Measurements from ENCODE around the gene YEATS2.
"Not testable (repeated sequence)": the region's sequence is repeated elsewhere in the genome, so short reads cannot be mapped to it uniquely, and the experiment has no call there.

The YEATS2 gene

GRCh38 chr3:183779896-183780465 lies 82.4 kb downstream of the YEATS2 start:
- no peak for DNase-seq

GRCh38 chr3:183781246-183781645 lies 83.6 kb downstream of the YEATS2 start:
- DNase-seq: no peak

- DNase-seq: no peak
Observed at GRCh38 chr3:183782576-183783276, 85.1 kb downstream of the YEATS2 start.

GRCh38 chr3:183784503-183784902 lies 86.9 kb downstream of the YEATS2 start:
- not testable (repeated sequence) for DNase-seq

GRCh38 chr3:183789826-183790225 lies 92.2 kb downstream of the YEATS2 start:
- DNase-seq: no peak

GRCh38 chr3:183790700-183791099 lies 93.1 kb downstream of the YEATS2 start:
- no peak for DNase-seq

GRCh38 chr3:183792976-183793375 lies 95.4 kb downstream of the YEATS2 start:
- DNase-seq: no peak

- DNase-seq: no peak
Observed at GRCh38 chr3:183794452-183794851, 96.9 kb downstream of the YEATS2 start.

- no peak for DNase-seq
Observed at GRCh38 chr3:183796372-183796771, 98.8 kb downstream of the YEATS2 start.

GRCh38 chr3:183797996-183798395 lies 100.4 kb downstream of the YEATS2 start:
- DNase-seq: no peak

- DNase-seq: no peak
Observed at GRCh38 chr3:183799461-183799860, 101.9 kb downstream of the YEATS2 start.

GRCh38 chr3:183800243-183800863 lies 102.8 kb downstream of the YEATS2 start:
- DNase-seq: no peak

GRCh38 chr3:183801601-183802000 lies 104.0 kb downstream of the YEATS2 start:
- DNase-seq: no peak

GRCh38 chr3:183802989-183803388 lies 105.4 kb downstream of the YEATS2 start:
- no peak for DNase-seq

GRCh38 chr3:183807209-183807728 lies 109.7 kb downstream of the YEATS2 start:
- DNase-seq: no peak

- DNase-seq: no peak
Observed at GRCh38 chr3:183807881-183808280, 110.3 kb downstream of the YEATS2 start.

- no peak for DNase-seq
Observed at GRCh38 chr3:183808355-183808754, 110.8 kb downstream of the YEATS2 start.

GRCh38 chr3:183809270-183809669 lies 111.7 kb downstream of the YEATS2 start:
- no peak for DNase-seq

- no peak for DNase-seq
Observed at GRCh38 chr3:183810643-183811594, 113.3 kb downstream of the YEATS2 start.

GRCh38 chr3:183811638-183812037 lies 114.0 kb downstream of the YEATS2 start:
- no peak for DNase-seq

- no peak for DNase-seq
Observed at GRCh38 chr3:183812761-183813445, 115.3 kb downstream of the YEATS2 start.

GRCh38 chr3:183814240-183814639 lies 116.6 kb downstream of the YEATS2 start:
- no peak for DNase-seq

Data from NCI-H226 (cell line).